GM12874 (cell line): ENCODE data around the gene STPG1.

Experiments used
- TF ChIP-seq, protein P1 (sequence below): IDR thresholded peaks from 2 replicates; pipeline ENCODE4 v1.5.1; 2011; ENCODE audit warnings: low read depth, mild to moderate bottlenecking, control low read depth, low read length, moderate library complexity; ENCODE audit not compliant: insufficient read depth

The STPG1 gene

DNA sequence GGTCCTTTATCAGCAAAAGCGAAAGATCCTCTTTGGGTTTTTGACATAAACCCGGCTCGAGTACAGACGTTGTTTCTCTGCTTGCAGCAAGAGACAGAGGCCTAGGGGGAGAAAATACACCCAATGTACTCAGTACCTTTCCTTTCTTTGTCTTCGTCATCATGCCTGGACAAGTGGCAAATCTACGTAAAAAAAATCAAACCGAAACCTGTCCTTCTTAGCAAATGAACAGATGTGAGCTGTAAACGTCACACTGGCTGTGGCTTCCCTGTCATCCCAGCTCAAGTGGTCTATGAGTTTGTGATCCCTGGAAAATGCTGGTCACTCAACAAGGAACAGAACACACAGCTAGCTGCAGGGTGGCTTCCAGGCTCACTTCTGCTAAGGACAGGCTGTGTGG, 39.9 kb downstream of the STPG1 start:
- TF ChIP-seq, protein P1, sequence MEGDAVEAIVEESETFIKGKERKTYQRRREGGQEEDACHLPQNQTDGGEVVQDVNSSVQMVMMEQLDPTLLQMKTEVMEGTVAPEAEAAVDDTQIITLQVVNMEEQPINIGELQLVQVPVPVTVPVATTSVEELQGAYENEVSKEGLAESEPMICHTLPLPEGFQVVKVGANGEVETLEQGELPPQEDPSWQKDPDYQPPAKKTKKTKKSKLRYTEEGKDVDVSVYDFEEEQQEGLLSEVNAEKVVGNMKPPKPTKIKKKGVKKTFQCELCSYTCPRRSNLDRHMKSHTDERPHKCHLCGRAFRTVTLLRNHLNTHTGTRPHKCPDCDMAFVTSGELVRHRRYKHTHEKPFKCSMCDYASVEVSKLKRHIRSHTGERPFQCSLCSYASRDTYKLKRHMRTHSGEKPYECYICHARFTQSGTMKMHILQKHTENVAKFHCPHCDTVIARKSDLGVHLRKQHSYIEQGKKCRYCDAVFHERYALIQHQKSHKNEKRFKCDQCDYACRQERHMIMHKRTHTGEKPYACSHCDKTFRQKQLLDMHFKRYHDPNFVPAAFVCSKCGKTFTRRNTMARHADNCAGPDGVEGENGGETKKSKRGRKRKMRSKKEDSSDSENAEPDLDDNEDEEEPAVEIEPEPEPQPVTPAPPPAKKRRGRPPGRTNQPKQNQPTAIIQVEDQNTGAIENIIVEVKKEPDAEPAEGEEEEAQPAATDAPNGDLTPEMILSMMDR: no peak

DNA sequence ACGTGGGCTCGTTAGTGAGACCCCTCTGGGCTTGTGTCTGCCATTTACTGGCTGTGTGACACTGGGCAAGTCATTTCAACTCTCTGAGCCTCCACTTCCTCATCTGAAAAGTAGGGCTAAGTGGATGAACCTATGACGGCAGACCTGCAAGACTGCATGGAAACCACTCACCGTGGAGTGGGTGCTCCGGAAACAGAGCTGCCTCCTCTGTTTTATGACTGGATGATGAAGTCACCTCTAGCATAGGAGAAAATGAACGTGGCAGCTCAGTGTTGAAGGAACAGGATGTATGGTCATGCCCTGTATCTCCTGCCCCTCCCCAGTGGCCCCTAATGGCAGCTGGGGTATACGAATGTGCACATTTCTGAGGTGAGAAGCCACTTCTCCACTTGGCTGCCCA, 40.5 kb downstream of the STPG1 start:
- TF ChIP-seq, protein P1: no peak

- TF ChIP-seq, protein P1: no peak
Observed at GRCh38 chr1:24369801-24370200, 43.8 kb downstream of the STPG1 start.

GRCh38 chr1:24369199-24369598, 44.4 kb downstream of the STPG1 start:
- TF ChIP-seq, protein P1: no peak

GRCh38 chr1:24366707-24367106, 46.9 kb downstream of the STPG1 start:
- TF ChIP-seq, protein P1: no peak

- TF ChIP-seq, protein P1: no peak
Observed at GRCh38 chr1:24364975-24365678, 48.5 kb downstream of the STPG1 start.

DNA sequence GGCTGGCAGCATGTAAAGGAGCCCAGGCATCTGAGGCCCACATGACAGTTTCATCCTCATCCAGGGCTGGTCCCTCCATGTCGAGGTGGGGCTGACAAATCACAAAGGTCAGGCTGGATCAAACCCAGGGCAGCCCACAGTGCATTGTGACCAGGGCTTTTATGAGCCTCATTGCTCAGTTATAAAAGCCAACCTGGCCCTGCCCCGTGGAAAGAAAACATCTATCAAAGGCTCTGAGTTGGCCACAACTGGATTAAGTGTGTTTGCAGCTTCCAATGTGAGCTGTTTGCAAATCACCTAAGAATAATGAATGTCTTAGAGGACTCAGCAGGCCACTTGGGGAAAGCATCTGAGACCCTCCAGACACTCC, 49.0 kb downstream of the STPG1 start:
- TF ChIP-seq, protein P1: no peak
